GM19452 (cell line): ENCODE measurements around the gene CIDEA.
"Not testable (repeated sequence)": the region's sequence is repeated elsewhere in the genome, so short reads cannot be mapped to it uniquely, and the experiment has no call there.

Experiments
- ATAC-seq: cut with Tn5 transposase; IDR thresholded peaks from one replicate; pipeline ENCODE4 v1.9.1; 2021; ENCODE audit not compliant: unreplicated experiment

The CIDEA gene

GRCh38 chr18:12238826-12239225 is 15.3 kb upstream of the CIDEA start:
- no peak for ATAC-seq

- no peak for ATAC-seq
These were observed 14.7 kb upstream of the CIDEA start for GRCh38 chr18:12239431-12239830.

GRCh38 chr18:12242658-12243260 is 11.4 kb upstream of the CIDEA start:
- no peak for ATAC-seq

GRCh38 chr18:12243272-12243671 is 10.9 kb upstream of the CIDEA start:
- ATAC-seq, result not testable (repeated sequence)

- ATAC-seq, result no peak
These were observed 8.4 kb upstream of the CIDEA start for GRCh38 chr18:12245793-12246135.

- ATAC-seq, result no peak
These were observed 7.0 kb upstream of the CIDEA start for GRCh38 chr18:12246849-12247808.

- no peak for ATAC-seq
These were observed 6.2 kb upstream of the CIDEA start for GRCh38 chr18:12247946-12248345.

GRCh38 chr18:12248926-12249720 is 5.0 kb upstream of the CIDEA start:
- no peak for ATAC-seq

- no peak for ATAC-seq
These were observed 2.9 kb upstream of the CIDEA start for GRCh38 chr18:12251311-12251710.

- no peak for ATAC-seq
These were observed 2.1 kb upstream of the CIDEA start for GRCh38 chr18:12252061-12252460.

GRCh38 chr18:12253027-12253426 is 1.1 kb upstream of the CIDEA start:
- ATAC-seq, result no peak

GRCh38 chr18:12253663-12254135 is 462 bp upstream of the CIDEA start:
- ATAC-seq, result no peak

GRCh38 chr18:12254820-12255511 is 805 bp downstream of the CIDEA start:
- ATAC-seq, result no peak

GRCh38 chr18:12255626-12256026 is 1.5 kb downstream of the CIDEA start:
- no peak for ATAC-seq

GRCh38 chr18:12256951-12257350 is 2.8 kb downstream of the CIDEA start:
- no peak for ATAC-seq

GRCh38 chr18:12257996-12258718 is 4.0 kb downstream of the CIDEA start:
- ATAC-seq, result no peak

GRCh38 chr18:12258719-12259705 is 4.9 kb downstream of the CIDEA start:
- ATAC-seq, result no peak

GRCh38 chr18:12262748-12263147 is 8.6 kb downstream of the CIDEA start:
- ATAC-seq, result no peak

GRCh38 chr18:12264864-12265263 is 10.7 kb downstream of the CIDEA start:
- no peak for ATAC-seq
